Thyroid gland (tissue), 4 donors: ENCODE results near the gene GFM2.

Experiments used
- POLR2A ChIP-seq, 2 donors: fragments of 450-650 bp; IDR thresholded peaks; one replicate each; pipeline ENCODE4 v1.6.1; 2017; ENCODE audit warnings: antibody characterized with exemption in 2 of 2, mild to moderate bottlenecking in 2 of 2, moderate library complexity in 1 of 2
- TF ChIP-seq, protein P1 (sequence below), 6 experiments: fragments of 200-600 bp in 3 of 6; fragments of 450-650 bp in 3 of 6; sonication (generic) in 3 of 6; IDR thresholded peaks; one replicate each; pipeline ENCODE4 v1.5.1; 2016 to 2019; ENCODE audit warnings: antibody characterized with exemption in 6 of 6, mild to moderate bottlenecking in 2 of 6, inconsistent platforms in 1 of 6, moderate library complexity in 1 of 6

DNA sequence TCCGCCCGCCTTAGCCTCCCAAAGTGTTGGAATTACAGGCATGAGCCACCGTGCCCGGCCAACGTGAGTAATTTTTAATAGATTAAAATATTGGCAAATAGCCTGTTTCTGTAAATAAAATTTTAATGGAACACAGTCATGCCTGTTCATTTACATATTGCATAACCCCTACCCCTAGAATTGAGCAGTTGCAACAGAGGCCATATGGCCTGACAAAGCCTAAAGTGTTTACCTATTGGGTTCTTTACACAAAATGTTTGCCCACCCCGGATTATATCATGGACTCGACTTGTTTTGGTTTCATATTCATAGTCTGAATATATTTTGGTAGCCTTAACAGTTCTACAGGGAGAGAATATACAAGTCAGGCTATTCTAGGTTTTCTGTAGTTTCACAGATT, 5.4 kb upstream of the GFM2 start:
- TF ChIP-seq, protein P1, sequence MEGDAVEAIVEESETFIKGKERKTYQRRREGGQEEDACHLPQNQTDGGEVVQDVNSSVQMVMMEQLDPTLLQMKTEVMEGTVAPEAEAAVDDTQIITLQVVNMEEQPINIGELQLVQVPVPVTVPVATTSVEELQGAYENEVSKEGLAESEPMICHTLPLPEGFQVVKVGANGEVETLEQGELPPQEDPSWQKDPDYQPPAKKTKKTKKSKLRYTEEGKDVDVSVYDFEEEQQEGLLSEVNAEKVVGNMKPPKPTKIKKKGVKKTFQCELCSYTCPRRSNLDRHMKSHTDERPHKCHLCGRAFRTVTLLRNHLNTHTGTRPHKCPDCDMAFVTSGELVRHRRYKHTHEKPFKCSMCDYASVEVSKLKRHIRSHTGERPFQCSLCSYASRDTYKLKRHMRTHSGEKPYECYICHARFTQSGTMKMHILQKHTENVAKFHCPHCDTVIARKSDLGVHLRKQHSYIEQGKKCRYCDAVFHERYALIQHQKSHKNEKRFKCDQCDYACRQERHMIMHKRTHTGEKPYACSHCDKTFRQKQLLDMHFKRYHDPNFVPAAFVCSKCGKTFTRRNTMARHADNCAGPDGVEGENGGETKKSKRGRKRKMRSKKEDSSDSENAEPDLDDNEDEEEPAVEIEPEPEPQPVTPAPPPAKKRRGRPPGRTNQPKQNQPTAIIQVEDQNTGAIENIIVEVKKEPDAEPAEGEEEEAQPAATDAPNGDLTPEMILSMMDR (IDR thresholded peaks at IDR 0.05): no peak
- TF ChIP-seq POLR2A (IDR thresholded peaks at IDR 0.05): no peak
